GM12891 (cell line): Measurements from ENCODE around the gene GAD1.
A peak's percentile ranks its signal among the peaks of the same experiment; 100 is the strongest.

ENCODE experiments used
- DNase-seq: peaks from one replicate; pipeline ENCODE4 v3.0.0; 2011; ENCODE audit warnings: low spot score; ENCODE audit not compliant: insufficient read length
- FAIRE-seq: peaks from 2 replicates; lab custom pipeline; 2011; peaks lifted over from hg19 to GRCh38; lab: Jason Lieb, UNC
- PAX5 ChIP-seq: IDR thresholded peaks from 2 replicates; pipeline ENCODE4 v1.6.1; 2011; ENCODE audit warnings: low read length, moderate library complexity, mild to moderate bottlenecking; ENCODE audit not compliant: insufficient read depth, severe bottlenecking
- POLR2A ChIP-seq: IDR thresholded peaks from 2 replicates; pipeline ENCODE4 v1.6.1; 2011; ENCODE audit warnings: low read depth, low read length, control low read depth
- POLR2AphosphoS5 ChIP-seq: IDR thresholded peaks from 2 replicates; pipeline ENCODE4 v1.6.1; 2011; ENCODE audit warnings: low read depth, low read length, control low read depth
- POU2F2 ChIP-seq: IDR thresholded peaks from 2 replicates; pipeline ENCODE4 v1.6.1; 2011; ENCODE audit warnings: low read depth, mild to moderate bottlenecking, control low read depth, low read length, moderate library complexity
- SPI1 ChIP-seq: IDR thresholded peaks from 2 replicates; pipeline ENCODE4 v1.6.1; 2011; ENCODE audit warnings: low read depth, low read length, control low read depth
- TAF1 ChIP-seq: IDR thresholded peaks from 2 replicates; pipeline ENCODE4 v1.6.1; 2011; ENCODE audit warnings: low read depth, low read length, control low read depth

The GAD1 gene

DNA sequence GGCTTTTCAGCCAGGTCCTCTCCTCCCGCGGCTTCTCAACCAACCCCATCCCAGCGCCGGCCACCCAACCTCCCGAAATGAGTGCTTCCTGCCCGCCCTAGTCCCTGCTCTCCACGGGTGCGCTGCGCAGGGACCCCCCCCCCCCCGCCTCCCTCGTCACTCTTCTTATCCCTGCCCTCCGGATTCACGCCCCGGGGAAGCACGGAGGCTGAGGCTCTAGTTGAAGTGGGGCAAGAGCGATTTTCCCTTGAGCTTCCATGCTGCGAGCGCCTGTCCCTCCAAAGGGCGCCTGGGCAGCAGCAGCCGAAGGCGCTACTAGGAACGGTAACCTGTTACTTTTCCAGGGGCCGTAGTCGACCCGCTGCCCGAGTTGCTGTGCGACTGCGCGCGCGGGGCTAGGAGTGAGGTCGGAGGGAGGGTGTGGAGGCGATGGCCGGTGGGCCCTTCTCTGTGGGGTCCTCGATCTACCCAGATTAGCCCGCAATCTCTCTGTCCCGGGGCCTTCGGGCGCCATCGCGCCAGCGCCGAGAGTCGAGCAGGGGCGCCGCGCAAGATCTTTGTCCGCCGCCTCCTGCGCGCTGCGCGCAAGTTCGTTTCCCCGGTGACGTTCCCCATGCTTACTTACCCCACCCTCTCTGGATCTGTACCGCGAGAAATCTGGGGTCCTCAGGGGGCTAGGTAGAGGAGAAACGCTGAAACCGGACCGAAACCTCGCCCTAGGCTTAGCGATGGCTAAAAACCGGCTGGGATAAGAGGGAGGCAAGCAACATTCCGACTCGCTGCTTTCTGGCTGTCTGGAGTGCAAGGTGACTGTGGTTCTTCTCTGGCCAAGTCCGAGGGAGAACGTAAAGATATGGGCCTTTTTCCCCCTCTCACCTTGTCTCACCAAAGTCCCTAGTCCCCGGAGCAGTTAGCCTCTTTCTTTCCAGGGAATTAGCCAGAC lies 677 bp downstream of the GAD1 start:
- no peak for TF ChIP-seq POU2F2
- TF ChIP-seq PAX5, result no peak
- no peak for TF ChIP-seq POLR2A
- TF ChIP-seq TAF1, result no peak
- TF ChIP-seq SPI1, result no peak
- TF ChIP-seq POLR2AphosphoS5, result no peak
- no peak for DNase-seq
- FAIRE-seq, result peak; percentile 47

DNA sequence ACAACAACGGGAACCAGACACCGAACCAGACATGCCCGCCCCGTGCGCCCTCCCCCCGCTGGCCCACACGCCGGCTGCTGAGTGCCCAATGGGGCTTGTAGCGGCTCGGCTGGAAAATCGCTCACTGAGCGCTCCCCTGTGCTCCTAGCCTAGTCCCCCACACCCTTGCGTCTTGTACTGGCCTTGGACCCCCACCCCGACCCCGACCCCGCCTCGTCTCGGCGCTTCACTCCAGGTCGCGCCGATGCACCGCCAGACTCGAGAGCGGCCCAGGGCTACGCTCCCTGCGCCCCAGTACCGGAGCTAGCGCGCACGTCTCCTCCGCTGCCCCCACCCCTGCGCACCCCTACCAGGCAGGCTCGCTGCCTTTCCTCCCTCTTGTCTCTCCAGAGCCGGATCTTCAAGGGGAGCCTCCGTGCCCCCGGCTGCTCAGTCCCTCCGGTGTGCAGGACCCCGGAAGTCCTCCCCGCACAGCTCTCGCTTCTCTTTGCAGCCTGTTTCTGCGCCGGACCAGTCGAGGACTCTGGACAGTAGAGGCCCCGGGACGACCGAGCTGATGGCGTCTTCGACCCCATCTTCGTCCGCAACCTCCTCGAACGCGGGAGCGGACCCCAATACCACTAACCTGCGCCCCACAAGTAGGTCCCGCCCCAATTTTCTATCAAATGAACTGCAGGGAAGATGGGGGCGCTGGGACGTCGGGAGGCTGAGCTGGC lies 1.5 kb downstream of the GAD1 start:
- FAIRE-seq (no peak), DNase-seq (no peak)
- TF ChIP-seq POU2F2 (no peak), PAX5 (no peak), SPI1 (no peak), POLR2AphosphoS5 (no peak), POLR2A (no peak), TAF1 (no peak)

DNA sequence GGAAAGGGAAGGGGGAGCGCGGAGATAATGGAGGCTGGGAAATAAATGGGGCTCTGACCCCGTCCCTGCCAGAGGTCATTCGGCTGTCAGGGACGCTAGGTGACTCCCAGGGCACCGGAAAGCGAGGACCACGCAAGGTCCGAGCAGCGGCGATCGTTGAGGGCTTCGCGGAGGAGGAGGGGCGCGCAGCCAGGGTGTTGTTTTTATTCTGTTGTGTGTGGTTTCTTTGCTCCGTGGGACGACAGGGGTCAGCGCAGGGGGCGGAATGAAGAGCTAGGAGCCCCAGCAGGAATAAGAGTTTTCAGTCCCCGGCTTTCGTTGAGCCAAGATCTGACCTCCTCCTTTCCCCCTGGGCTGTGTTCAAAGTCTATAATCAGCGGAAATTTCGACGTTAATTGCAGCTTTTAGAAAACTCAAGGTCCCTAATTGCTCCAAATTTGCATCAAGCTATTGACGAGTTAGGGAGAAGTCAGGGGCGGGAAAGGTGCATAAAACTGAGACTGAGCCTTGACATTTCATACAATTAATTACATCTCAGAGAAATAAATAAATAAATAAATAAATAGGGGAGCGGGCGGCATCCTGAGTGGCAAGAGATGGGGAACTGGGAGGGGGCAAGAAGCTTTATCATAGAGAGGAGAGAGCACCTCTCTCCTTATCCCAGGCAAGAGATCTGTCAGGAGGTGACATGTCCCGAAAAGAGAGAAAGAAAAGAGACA lies 2.2 kb downstream of the GAD1 start:
- DNase-seq (no peak), FAIRE-seq (no peak)
- TF ChIP-seq PAX5 (no peak), TAF1 (no peak), POLR2A (no peak), POLR2AphosphoS5 (no peak), POU2F2 (no peak), SPI1 (no peak)

DNA sequence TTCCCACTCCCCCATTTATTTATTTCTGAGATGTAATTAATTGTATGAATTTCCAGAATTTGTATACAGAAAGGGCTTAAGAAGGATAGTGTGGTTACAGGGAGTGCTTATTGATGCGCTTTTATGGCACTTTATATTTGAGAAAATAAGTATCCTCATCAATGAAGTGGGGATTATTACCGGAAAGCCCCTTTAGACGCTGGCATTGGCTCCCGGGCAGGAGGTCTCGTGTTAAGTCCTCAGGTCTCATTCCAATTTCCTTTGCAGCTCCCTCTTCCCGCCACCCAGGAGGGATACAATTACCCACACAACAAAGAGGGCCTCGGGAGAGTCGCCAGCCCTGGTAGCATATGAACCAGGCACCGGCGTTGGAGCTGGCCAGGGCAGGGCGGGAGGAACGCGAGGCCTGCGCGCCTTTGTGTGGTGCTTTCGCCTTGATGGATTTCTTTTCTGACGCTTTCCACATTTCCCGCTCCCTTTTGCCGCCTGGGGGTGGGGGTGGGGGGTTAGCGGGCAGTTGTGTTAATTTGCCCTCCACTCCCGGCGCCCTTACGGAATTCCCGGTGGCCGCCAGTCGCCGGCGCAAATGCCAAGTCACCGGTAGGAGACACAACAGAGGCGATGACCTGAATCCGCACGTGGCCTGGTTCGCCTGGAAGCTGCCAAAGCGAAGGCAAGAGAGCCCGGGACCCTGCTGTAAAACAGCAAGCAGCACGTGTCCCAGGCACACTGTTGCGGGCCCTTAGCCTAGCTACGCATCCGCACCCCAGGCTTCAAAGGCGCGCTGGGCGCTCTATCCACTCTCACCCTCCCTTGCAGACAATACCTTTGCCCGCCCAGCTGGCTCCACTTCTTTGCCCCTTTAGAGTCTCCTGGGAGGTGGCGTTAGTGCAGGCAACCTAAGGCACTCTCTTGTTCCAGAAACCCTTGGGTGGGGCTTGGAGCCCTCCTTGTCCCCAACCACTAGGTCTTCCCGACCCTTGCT lies 3.3 kb downstream of the GAD1 start:
- no peak for FAIRE-seq
- DNase-seq, result no peak

DNA sequence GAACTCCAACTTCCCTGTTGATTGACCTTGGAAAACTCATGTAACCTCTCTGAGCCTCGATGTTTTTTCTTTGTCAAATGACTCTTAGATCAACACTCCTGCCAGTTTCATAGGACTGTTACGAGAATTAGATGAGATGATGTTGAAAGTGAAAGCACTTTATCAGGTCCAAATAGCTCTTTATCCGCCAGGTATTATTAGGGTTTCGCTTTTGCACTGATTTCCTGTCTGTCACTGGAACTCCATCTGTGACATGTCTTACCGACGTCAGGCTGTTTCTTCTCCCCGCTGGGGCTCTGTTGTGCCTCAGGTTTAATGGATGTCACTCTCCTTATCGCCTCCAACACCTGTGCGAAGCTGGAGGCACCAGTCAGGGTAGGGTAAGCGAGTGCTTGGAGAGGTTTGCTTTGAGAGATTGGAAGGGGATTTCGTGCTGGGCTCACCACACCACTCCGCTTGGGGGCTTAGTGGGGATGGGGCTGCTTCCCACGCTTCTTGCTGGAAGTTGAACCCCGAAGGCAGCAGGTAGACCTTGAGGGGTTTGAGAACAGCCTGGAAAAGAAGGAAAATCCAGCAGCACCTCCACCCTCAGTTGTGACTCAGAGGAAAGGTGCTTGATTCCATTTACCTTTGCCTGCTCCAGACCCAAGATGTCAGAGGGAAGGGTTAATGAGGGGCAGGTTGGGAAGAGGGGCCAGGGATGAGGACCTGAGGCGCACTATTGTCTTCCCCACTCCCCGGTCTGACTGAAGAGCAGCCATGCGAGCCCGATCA lies 4.3 kb downstream of the GAD1 start:
- DNase-seq, result no peak
- TF ChIP-seq PAX5, result no peak
- TF ChIP-seq TAF1, result no peak
- TF ChIP-seq SPI1, result no peak
- no peak for TF ChIP-seq POLR2AphosphoS5
- TF ChIP-seq POU2F2, result no peak
- no peak for TF ChIP-seq POLR2A
- FAIRE-seq, result peak; percentile 52

More for the DNA sequence above, 3.3 kb downstream of the GAD1 start:
- no peak for TF ChIP-seq POLR2A
- no peak for TF ChIP-seq TAF1
- no peak for TF ChIP-seq PAX5
- no peak for TF ChIP-seq SPI1

DNA sequence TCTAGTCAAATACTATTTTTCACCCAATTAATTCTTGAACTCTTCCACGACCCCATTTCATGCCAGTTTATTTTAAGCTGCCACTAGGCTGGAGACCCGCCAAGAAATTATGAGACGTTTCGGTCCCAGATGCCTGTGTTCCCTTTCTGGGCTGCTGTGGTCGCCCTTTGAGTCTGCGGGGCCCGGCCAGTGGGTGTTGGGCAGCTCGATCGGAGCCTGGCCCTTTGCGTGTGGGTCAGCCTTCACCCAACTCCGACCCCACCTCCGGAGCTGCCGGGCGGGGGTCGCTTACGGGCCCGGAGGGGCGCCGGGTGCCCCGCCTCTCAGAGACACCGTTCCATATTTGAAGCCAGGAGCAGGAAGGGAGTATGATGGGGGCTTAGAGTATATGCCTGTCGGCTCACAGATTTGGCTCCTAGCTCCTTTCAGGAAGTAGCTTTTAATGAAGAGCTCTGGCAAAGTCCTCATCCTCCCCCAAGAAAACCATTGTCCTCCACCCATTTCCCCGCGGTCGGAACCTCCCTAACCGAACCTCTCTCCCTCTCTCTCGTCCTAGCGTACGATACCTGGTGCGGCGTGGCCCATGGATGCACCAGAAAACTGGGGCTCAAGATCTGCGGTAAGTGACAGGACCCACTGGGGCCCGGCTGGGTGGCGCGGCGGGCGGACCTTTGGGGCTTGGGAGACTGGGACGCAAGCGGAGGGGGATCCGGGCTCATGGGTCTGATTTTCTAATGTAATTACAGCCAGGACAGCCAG lies 5.0 kb downstream of the GAD1 start:
- FAIRE-seq (no peak), DNase-seq (no peak)
- TF ChIP-seq SPI1 (no peak), POLR2AphosphoS5 (no peak)

DNA sequence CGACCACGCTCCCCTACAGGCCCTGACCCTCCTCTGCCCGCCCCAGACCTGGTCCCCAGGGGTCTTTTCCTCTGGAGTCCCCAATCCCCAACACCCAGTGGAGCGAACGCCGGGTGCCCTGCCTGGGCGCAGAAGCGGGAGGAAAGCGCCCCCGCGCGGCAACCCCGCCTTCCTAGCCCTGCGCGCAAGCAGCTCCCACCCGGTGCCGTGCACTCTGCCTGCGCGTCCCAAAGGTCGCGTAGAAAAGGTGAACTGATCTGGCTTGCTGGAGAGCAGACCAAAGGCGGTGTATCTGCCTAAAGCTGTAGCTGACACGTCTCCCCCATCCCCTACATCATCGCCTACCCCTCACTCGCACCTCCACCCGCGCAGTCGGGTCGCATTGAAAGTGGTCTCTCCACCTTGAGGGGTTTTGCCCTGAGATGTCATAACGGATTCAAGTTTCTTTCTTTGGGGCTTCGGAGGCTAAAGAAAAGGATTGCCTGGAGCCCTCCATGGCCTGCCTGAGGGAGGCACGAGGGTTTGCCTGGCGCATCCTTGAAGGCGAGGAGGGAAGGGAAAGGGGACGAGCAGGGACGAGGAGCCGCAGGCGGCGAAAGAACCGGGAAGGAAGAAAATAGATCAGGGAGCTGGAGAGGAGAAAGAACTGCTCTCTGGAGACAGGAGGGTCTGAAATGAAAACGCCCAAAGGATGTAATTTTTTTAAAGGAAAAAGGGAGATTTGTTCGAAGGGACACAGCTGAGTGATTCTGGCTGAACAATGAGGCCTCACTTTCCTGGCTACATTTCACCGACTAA lies 5.8 kb downstream of the GAD1 start:
- DNase-seq (no peak), FAIRE-seq (peak; percentile 57)
- TF ChIP-seq POU2F2, result no peak
- no peak for TF ChIP-seq POLR2AphosphoS5
- TF ChIP-seq PAX5, result no peak
- no peak for TF ChIP-seq POLR2A
